ENCODE results near the gene GPC6. TPM values are rescaled to one million over a fixed set of nuclear protein-coding genes. Genes with fewer than 3 reads are reported as not detected.

Gene GPC6
- total and polyA plus RNA-seq, 4 donors: 5.9 to 29.1 (median 18.2) TPM

DNA sequence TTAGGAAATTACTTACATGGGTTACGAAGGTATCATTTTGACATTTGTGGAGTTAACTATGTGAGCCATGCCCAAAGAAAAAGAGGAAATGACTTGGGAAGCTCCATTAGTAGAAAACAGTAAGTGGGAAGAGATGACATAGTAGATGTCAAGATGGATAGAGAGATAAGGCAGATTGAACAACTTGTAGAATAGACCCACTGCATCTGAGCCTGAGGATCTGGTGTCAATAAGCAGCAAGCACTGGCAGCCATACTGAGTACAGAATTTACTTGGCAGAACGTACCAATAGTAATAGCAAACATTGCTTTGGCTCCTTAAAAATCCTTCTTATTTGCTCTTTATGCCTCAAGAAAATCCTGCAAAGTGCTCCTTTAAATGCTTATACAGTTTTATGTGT is 203.8 kb downstream of the GPC6 start:
- H3K9ac ChIP-seq (ENCODE audit: low read depth in 1 of 2, low read length in 2 of 2): no peak overlapping the region
- DNase-seq (ENCODE audit: low spot score): no peak
- H3K4me1 ChIP-seq (ENCODE audit: control insufficient read depth in 4 of 4, insufficient read depth in 4 of 4, low read length in 3 of 4): no peaks in the 10 kb centered on the region
- H3K27me3 ChIP-seq (ENCODE audit: control insufficient read depth in 4 of 4, insufficient read depth in 4 of 4, low read length in 3 of 4): no peaks in the 10 kb centered on the region
- TF ChIP-seq FOXA1 (IDR thresholded peaks at IDR 0.05) (no peak), JUND (IDR thresholded peaks at IDR 0.05) (no peak)
- TF ChIP-seq, protein P1, sequence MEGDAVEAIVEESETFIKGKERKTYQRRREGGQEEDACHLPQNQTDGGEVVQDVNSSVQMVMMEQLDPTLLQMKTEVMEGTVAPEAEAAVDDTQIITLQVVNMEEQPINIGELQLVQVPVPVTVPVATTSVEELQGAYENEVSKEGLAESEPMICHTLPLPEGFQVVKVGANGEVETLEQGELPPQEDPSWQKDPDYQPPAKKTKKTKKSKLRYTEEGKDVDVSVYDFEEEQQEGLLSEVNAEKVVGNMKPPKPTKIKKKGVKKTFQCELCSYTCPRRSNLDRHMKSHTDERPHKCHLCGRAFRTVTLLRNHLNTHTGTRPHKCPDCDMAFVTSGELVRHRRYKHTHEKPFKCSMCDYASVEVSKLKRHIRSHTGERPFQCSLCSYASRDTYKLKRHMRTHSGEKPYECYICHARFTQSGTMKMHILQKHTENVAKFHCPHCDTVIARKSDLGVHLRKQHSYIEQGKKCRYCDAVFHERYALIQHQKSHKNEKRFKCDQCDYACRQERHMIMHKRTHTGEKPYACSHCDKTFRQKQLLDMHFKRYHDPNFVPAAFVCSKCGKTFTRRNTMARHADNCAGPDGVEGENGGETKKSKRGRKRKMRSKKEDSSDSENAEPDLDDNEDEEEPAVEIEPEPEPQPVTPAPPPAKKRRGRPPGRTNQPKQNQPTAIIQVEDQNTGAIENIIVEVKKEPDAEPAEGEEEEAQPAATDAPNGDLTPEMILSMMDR (IDR thresholded peaks at IDR 0.05; ENCODE audit: low read depth, low read length, missing input control): no peak
- TF ChIP-seq, protein P2, sequence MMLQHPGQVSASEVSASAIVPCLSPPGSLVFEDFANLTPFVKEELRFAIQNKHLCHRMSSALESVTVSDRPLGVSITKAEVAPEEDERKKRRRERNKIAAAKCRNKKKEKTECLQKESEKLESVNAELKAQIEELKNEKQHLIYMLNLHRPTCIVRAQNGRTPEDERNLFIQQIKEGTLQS (IDR thresholded peaks at IDR 0.05): no peak
- TF ChIP-seq, protein P3, sequence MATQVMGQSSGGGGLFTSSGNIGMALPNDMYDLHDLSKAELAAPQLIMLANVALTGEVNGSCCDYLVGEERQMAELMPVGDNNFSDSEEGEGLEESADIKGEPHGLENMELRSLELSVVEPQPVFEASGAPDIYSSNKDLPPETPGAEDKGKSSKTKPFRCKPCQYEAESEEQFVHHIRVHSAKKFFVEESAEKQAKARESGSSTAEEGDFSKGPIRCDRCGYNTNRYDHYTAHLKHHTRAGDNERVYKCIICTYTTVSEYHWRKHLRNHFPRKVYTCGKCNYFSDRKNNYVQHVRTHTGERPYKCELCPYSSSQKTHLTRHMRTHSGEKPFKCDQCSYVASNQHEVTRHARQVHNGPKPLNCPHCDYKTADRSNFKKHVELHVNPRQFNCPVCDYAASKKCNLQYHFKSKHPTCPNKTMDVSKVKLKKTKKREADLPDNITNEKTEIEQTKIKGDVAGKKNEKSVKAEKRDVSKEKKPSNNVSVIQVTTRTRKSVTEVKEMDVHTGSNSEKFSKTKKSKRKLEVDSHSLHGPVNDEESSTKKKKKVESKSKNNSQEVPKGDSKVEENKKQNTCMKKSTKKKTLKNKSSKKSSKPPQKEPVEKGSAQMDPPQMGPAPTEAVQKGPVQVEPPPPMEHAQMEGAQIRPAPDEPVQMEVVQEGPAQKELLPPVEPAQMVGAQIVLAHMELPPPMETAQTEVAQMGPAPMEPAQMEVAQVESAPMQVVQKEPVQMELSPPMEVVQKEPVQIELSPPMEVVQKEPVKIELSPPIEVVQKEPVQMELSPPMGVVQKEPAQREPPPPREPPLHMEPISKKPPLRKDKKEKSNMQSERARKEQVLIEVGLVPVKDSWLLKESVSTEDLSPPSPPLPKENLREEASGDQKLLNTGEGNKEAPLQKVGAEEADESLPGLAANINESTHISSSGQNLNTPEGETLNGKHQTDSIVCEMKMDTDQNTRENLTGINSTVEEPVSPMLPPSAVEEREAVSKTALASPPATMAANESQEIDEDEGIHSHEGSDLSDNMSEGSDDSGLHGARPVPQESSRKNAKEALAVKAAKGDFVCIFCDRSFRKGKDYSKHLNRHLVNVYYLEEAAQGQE (IDR thresholded peaks at IDR 0.05): no peak
- H3K9me3 ChIP-seq (ENCODE audit: control insufficient read depth in 4 of 4, low read length in 3 of 4): no peaks in the 10 kb centered on the region
- 86% methylated on average over 2 of the region's 2 CpGs for WGBS
- no peak overlapping the region for H3K27ac ChIP-seq (ENCODE audit: low read depth in 1 of 2, low read length in 2 of 2)
- H3K4me3 ChIP-seq (ENCODE audit: low read depth in 1 of 3, low read length in 3 of 3): no peak overlapping the region
- no peaks in the 10 kb centered on the region for H3K36me3 ChIP-seq (ENCODE audit: control insufficient read depth in 4 of 4, insufficient read depth in 3 of 4, low read depth in 1 of 4, low read length in 3 of 4)

DNA sequence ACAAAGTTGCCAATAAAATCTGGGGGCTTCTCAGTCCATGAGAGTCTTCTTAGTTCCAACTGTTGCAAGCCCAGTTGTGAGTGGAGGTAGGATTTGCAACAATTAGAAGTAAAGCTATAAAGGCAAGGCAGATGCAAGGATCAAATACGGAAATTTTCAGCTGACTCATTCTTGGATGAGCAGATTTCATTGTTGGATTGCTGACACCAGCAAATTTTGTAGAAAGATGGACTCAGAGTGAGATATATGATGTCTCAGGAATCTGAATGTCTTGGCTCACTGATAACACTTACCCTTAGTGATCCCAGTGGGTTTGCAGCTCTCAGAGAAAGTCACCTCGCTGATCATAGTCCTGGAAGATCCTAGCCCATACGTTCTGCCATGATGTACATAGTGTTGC is 209.0 kb downstream of the GPC6 start:
- no peak overlapping the region for H3K9ac ChIP-seq (ENCODE audit: low read depth in 1 of 2, low read length in 2 of 2)
- TF ChIP-seq RXRA (IDR thresholded peaks at IDR 0.05) (no peak), JUND (IDR thresholded peaks at IDR 0.05) (no peak), SP1 (IDR thresholded peaks at IDR 0.05) (no peak), FOXA2 (IDR thresholded peaks at IDR 0.05) (no peak), NR2F2 (IDR thresholded peaks at IDR 0.05) (no peak), RAD21 (IDR thresholded peaks at IDR 0.05) (no peak), HNF4G (IDR thresholded peaks at IDR 0.05) (no peak), TAF1 (conservative IDR thresholded peaks at IDR 0.05) (no peak), FOXA1 (IDR thresholded peaks at IDR 0.05) (no peak), HNF4A (conservative IDR thresholded peaks at IDR 0.05) (no peak), EGR1 (IDR thresholded peaks at IDR 0.05; ENCODE audit: low read depth in 2 of 2) (no peak), GABPA (IDR thresholded peaks at IDR 0.05 in 1 of 2, conservative IDR thresholded peaks at IDR 0.05 in 1 of 2) (no peak), YY1 (IDR thresholded peaks at IDR 0.05) (no peak)
- TF ChIP-seq, protein P1 (IDR thresholded peaks at IDR 0.05; ENCODE audit: low read depth, low read length, missing input control): no peak
- TF ChIP-seq, protein P4, sequence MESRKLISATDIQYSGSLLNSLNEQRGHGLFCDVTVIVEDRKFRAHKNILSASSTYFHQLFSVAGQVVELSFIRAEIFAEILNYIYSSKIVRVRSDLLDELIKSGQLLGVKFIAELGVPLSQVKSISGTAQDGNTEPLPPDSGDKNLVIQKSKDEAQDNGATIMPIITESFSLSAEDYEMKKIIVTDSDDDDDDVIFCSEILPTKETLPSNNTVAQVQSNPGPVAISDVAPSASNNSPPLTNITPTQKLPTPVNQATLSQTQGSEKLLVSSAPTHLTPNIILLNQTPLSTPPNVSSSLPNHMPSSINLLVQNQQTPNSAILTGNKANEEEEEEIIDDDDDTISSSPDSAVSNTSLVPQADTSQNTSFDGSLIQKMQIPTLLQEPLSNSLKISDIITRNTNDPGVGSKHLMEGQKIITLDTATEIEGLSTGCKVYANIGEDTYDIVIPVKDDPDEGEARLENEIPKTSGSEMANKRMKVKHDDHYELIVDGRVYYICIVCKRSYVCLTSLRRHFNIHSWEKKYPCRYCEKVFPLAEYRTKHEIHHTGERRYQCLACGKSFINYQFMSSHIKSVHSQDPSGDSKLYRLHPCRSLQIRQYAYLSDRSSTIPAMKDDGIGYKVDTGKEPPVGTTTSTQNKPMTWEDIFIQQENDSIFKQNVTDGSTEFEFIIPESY (IDR thresholded peaks at IDR 0.05): no peak
- TF ChIP-seq, protein P5, sequence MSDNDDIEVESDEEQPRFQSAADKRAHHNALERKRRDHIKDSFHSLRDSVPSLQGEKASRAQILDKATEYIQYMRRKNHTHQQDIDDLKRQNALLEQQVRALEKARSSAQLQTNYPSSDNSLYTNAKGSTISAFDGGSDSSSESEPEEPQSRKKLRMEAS (IDR thresholded peaks at IDR 0.05): no peak
- TF ChIP-seq, protein P2 (IDR thresholded peaks at IDR 0.05): no peak
- TF ChIP-seq, protein P3 (IDR thresholded peaks at IDR 0.05): no peak
- no peaks in the 10 kb centered on the region for H3K36me3 ChIP-seq (ENCODE audit: control insufficient read depth in 4 of 4, insufficient read depth in 3 of 4, low read depth in 1 of 4, low read length in 3 of 4)
- 93% methylated on average over 3 of the region's 3 CpGs for WGBS
- H3K4me1 ChIP-seq (ENCODE audit: control insufficient read depth in 4 of 4, insufficient read depth in 4 of 4, low read length in 3 of 4): no peaks in the 10 kb centered on the region
- H3K9me3 ChIP-seq (ENCODE audit: control insufficient read depth in 4 of 4, low read length in 3 of 4): no peaks in the 10 kb centered on the region
- H3K4me3 ChIP-seq (ENCODE audit: low read depth in 1 of 3, low read length in 3 of 3): no peak overlapping the region
- H3K27ac ChIP-seq (ENCODE audit: low read depth in 1 of 2, low read length in 2 of 2): no peak overlapping the region
- no peak for DNase-seq (ENCODE audit: low spot score)
- no peaks in the 10 kb centered on the region for H3K27me3 ChIP-seq (ENCODE audit: control insufficient read depth in 4 of 4, insufficient read depth in 4 of 4, low read length in 3 of 4)

Data from liver (tissue), 9 donors.